Measurements from ENCODE around the gene OR10H5.
"Not testable (repeated sequence)": the region's sequence is repeated elsewhere in the genome, so short reads cannot be mapped to it uniquely, and the experiment has no call there.

The OR10H5 gene

GRCh38 chr19:15787611-15788155, at the start of gene OR10H5:
OR10H5 (plus strand) TSS chr19:15787661; CDS start chr19:15794049, 6,388 bp downstream.
- H3K27ac Mint-ChIP-seq: no peak within 1 kb of the TSS
- no peaks in the 10 kb centered on the region for H3K9me3 Mint-ChIP-seq
- H3K4me1 Mint-ChIP-seq (ENCODE audit: low read depth): no peaks in the 10 kb centered on the region
- H3K36me3 Mint-ChIP-seq (ENCODE audit: low read depth): no peaks in the 10 kb centered on the region
- H3K4me3 Mint-ChIP-seq: no peak within 1 kb of the TSS
- peaks cover 3% of the 10 kb centered on the region for H3K27me3 Mint-ChIP-seq (ENCODE audit: low read depth)

GRCh38 chr19:15737722-15738121, 49.7 kb upstream of the OR10H5 start, which contains the start of gene OR10H3:
OR10H3 (plus strand) TSS chr19:15737985; CDS start chr19:15741393, 3,408 bp downstream.
- Mint-ChIP-seq H3K9me3 (peaks cover 21% of the 10 kb centered on the region), H3K27me3 (ENCODE audit: low read depth) (no peaks in the 10 kb centered on the region), H3K4me1 (ENCODE audit: low read depth) (no peaks in the 10 kb centered on the region), H3K4me3 (no peak within 1 kb of the TSS), H3K27ac (no peak within 1 kb of the TSS), H3K36me3 (ENCODE audit: low read depth) (no peaks in the 10 kb centered on the region)

- Mint-ChIP-seq H3K27ac (no peak overlapping the region), H3K9me3 (peaks cover 21% of the 10 kb centered on the region), H3K36me3 (ENCODE audit: low read depth) (no peaks in the 10 kb centered on the region), H3K4me1 (ENCODE audit: low read depth) (no peaks in the 10 kb centered on the region), H3K4me3 (no peak overlapping the region), H3K27me3 (ENCODE audit: low read depth) (peaks cover 7% of the 10 kb centered on the region)
These were observed 46.7 kb upstream of the OR10H5 start for GRCh38 chr19:15740785-15741184.

GRCh38 chr19:15748239-15748638, 39.2 kb upstream of the OR10H5 start:
- H3K27me3 Mint-ChIP-seq (ENCODE audit: low read depth): peaks cover 32% of the 10 kb centered on the region

GRCh38 chr19:15758379-15758778, 29.1 kb upstream of the OR10H5 start:
- Mint-ChIP-seq H3K36me3 (ENCODE audit: low read depth) (no peaks in the 10 kb centered on the region), H3K4me1 (ENCODE audit: low read depth) (peaks cover 4% of the 10 kb centered on the region), H3K4me3 (no peak overlapping the region), H3K9me3 (no peaks in the 10 kb centered on the region), H3K27me3 (ENCODE audit: low read depth) (peaks cover 34% of the 10 kb centered on the region), H3K27ac (no peak overlapping the region)

More at GRCh38 chr19:15748239-15748638, 39.2 kb upstream of the OR10H5 start:
- H3K4me1 Mint-ChIP-seq (ENCODE audit: low read depth): no peaks in the 10 kb centered on the region
- H3K27ac Mint-ChIP-seq: no peak overlapping the region
- H3K36me3 Mint-ChIP-seq (ENCODE audit: low read depth): no peaks in the 10 kb centered on the region
- no peaks in the 10 kb centered on the region for H3K9me3 Mint-ChIP-seq
- H3K4me3 Mint-ChIP-seq: no peak overlapping the region

- Mint-ChIP-seq H3K27me3 (ENCODE audit: low read depth) (peaks cover 27% of the 10 kb centered on the region), H3K4me3 (no peak overlapping the region), H3K9me3 (no peaks in the 10 kb centered on the region), H3K36me3 (ENCODE audit: low read depth) (no peaks in the 10 kb centered on the region), H3K4me1 (ENCODE audit: low read depth) (peaks cover 4% of the 10 kb centered on the region), H3K27ac (no peak overlapping the region)
These were observed 27.4 kb upstream of the OR10H5 start for GRCh38 chr19:15759962-15760565.

- H3K9me3 Mint-ChIP-seq: no peaks in the 10 kb centered on the region
- H3K27me3 Mint-ChIP-seq (ENCODE audit: low read depth): peaks cover 6% of the 10 kb centered on the region
- H3K4me1 Mint-ChIP-seq (ENCODE audit: low read depth): no peaks in the 10 kb centered on the region
- H3K27ac Mint-ChIP-seq: no peak overlapping the region
- H3K36me3 Mint-ChIP-seq (ENCODE audit: low read depth): no peaks in the 10 kb centered on the region
- no peak overlapping the region for H3K4me3 Mint-ChIP-seq
These were observed 17.9 kb upstream of the OR10H5 start for GRCh38 chr19:15769586-15769985.

- H3K4me1 Mint-ChIP-seq (ENCODE audit: low read depth); H3K27ac Mint-ChIP-seq; H3K9me3 Mint-ChIP-seq; H3K4me3 Mint-ChIP-seq; H3K36me3 Mint-ChIP-seq (ENCODE audit: low read depth); H3K27me3 Mint-ChIP-seq (ENCODE audit: low read depth): not testable (repeated sequence)
These were observed 13.3 kb upstream of the OR10H5 start for GRCh38 chr19:15774159-15774558.

- no peaks in the 10 kb centered on the region for H3K4me1 Mint-ChIP-seq (ENCODE audit: low read depth)
- H3K4me3 Mint-ChIP-seq: no peak overlapping the region
- H3K27me3 Mint-ChIP-seq (ENCODE audit: low read depth): no peaks in the 10 kb centered on the region
- no peaks in the 10 kb centered on the region for H3K36me3 Mint-ChIP-seq (ENCODE audit: low read depth)
- H3K27ac Mint-ChIP-seq: no peak overlapping the region
- H3K9me3 Mint-ChIP-seq: no peaks in the 10 kb centered on the region
These were observed 12.2 kb upstream of the OR10H5 start for GRCh38 chr19:15775249-15775648.

- H3K36me3 Mint-ChIP-seq (ENCODE audit: low read depth): no peaks in the 10 kb centered on the region
- H3K27ac Mint-ChIP-seq: peak overlapping the region; percentile 34
- no peak overlapping the region for H3K4me3 Mint-ChIP-seq
- H3K27me3 Mint-ChIP-seq (ENCODE audit: low read depth): no peaks in the 10 kb centered on the region
- no peaks in the 10 kb centered on the region for H3K4me1 Mint-ChIP-seq (ENCODE audit: low read depth)
- H3K9me3 Mint-ChIP-seq: no peaks in the 10 kb centered on the region
These were observed 11.2 kb upstream of the OR10H5 start for GRCh38 chr19:15776264-15776663.

- Mint-ChIP-seq H3K27ac (no peak overlapping the region), H3K4me1 (ENCODE audit: low read depth) (no peaks in the 10 kb centered on the region), H3K9me3 (no peaks in the 10 kb centered on the region), H3K36me3 (ENCODE audit: low read depth) (no peaks in the 10 kb centered on the region), H3K27me3 (ENCODE audit: low read depth) (no peaks in the 10 kb centered on the region), H3K4me3 (no peak overlapping the region)
These were observed 10.2 kb upstream of the OR10H5 start for GRCh38 chr19:15776991-15777970.

- Mint-ChIP-seq H3K36me3 (ENCODE audit: low read depth) (no peaks in the 10 kb centered on the region), H3K27ac (no peak overlapping the region), H3K27me3 (ENCODE audit: low read depth) (no peaks in the 10 kb centered on the region), H3K4me1 (ENCODE audit: low read depth) (no peaks in the 10 kb centered on the region), H3K4me3 (no peak overlapping the region), H3K9me3 (no peaks in the 10 kb centered on the region)
These were observed 7.5 kb upstream of the OR10H5 start for GRCh38 chr19:15779756-15780476.

- Mint-ChIP-seq H3K9me3 (no peaks in the 10 kb centered on the region), H3K27me3 (ENCODE audit: low read depth) (no peaks in the 10 kb centered on the region), H3K4me3 (no peak overlapping the region), H3K36me3 (ENCODE audit: low read depth) (no peaks in the 10 kb centered on the region), H3K27ac (no peak overlapping the region), H3K4me1 (ENCODE audit: low read depth) (no peaks in the 10 kb centered on the region)
These were observed 6.6 kb upstream of the OR10H5 start for GRCh38 chr19:15780610-15781418.

GRCh38 chr19:15781661-15782060, 5.8 kb upstream of the OR10H5 start:
- Mint-ChIP-seq H3K4me1 (ENCODE audit: low read depth) (no peaks in the 10 kb centered on the region), H3K9me3 (no peaks in the 10 kb centered on the region), H3K4me3 (no peak overlapping the region), H3K36me3 (ENCODE audit: low read depth) (no peaks in the 10 kb centered on the region), H3K27me3 (ENCODE audit: low read depth) (no peaks in the 10 kb centered on the region), H3K27ac (no peak overlapping the region)

Data from T-helper 1 cell treated with Interleukin-12 subunit alpha and Interleukin-12 subunit beta and Interleukin-4 antibody, amounts not matched to agents 30 μg/mL and 1 μg/mL, for 36 hours (primary cell).